Skin epidermis (tissue), 12 donors: ENCODE results near the gene RPL10.
"Not testable (repeated sequence)": the region's sequence is repeated elsewhere in the genome, so short reads cannot be mapped to it uniquely, and the experiment has no call there.

Experiments
- H3K27ac ChIP-seq, 21 experiments: fragments of 200-600 bp; sonication (generic) in 11 of 21; one replicate each; pipeline ENCODE4 v1.5.0; 2020; ENCODE audit warnings: mild to moderate bottlenecking in 3 of 21, inconsistent platforms in 2 of 21, moderate library complexity in 2 of 21
- H3K4me3 ChIP-seq, 7 experiments: fragments of 200-600 bp; sonication (generic) in 2 of 7; one replicate each; pipeline ENCODE4 v1.5.0; 2020; ENCODE audit warnings: inconsistent platforms in 2 of 7, mild to moderate bottlenecking in 2 of 7, moderate library complexity in 1 of 7

The RPL10 gene

GRCh38 chrX:154389812-154390747 lies 8.1 kb upstream of the RPL10 start:
- peak overlapping the region in 6 of 21 experiments; percentile 59 to 87 (median 80) for H3K27ac ChIP-seq
- peak overlapping the region in 1 of 7 experiments; percentile 9 for H3K4me3 ChIP-seq

- H3K27ac ChIP-seq = peak overlapping the region in 2 of 21 experiments; percentile 94 to 96
- H3K4me3 ChIP-seq = not testable (repeated sequence)
Observed at GRCh38 chrX:154396363-154396762, 1.8 kb upstream of the RPL10 start.

GRCh38 chrX:154396973-154397887 lies 947 bp upstream of the RPL10 start:
- Histone ChIP-seq H3K4me3 (peak overlapping the region; percentile 46 to 75 (median 58)), H3K27ac (peak overlapping the region; percentile 87 to 99 (median 97))

GRCh38 chrX:154398668-154399526 lies 720 bp downstream of the RPL10 start:
- Histone ChIP-seq H3K27ac (peak overlapping the region; percentile 67 to 99 (median 97)), H3K4me3 (peak overlapping the region; percentile 55 to 75 (median 61))

- Histone ChIP-seq H3K4me3 (peak overlapping the region; percentile 55 to 75 (median 61)), H3K27ac (peak overlapping the region in 18 of 21 experiments; percentile 87 to 99 (median 97))
Observed at GRCh38 chrX:154399527-154400368, 1.6 kb downstream of the RPL10 start.

- H3K27ac ChIP-seq = peak overlapping the region in 3 of 21 experiments; percentile 97 to 99 (median 98)
- H3K4me3 ChIP-seq = peak overlapping the region in 3 of 7 experiments; percentile 57 to 63 (median 58)
Observed at GRCh38 chrX:154400369-154400817, 2.2 kb downstream of the RPL10 start.

- H3K4me3 ChIP-seq = no peak overlapping the region
- no peak overlapping the region for H3K27ac ChIP-seq
Observed at GRCh38 chrX:154401045-154401799, 3.0 kb downstream of the RPL10 start.

- Histone ChIP-seq H3K27ac (peak overlapping the region in 5 of 21 experiments; percentile 6 to 76 (median 52)), H3K4me3 (no peak overlapping the region)
Observed at GRCh38 chrX:154401918-154402621, 3.9 kb downstream of the RPL10 start.

- H3K27ac ChIP-seq = peak overlapping the region in 5 of 21 experiments; percentile 6 to 76 (median 52)
Observed at GRCh38 chrX:154402622-154403127, 4.5 kb downstream of the RPL10 start.

GRCh38 chrX:154403192-154403591 lies 5.0 kb downstream of the RPL10 start:
- Histone ChIP-seq H3K4me3 (no peak overlapping the region), H3K27ac (peak overlapping the region in 1 of 21 experiments; percentile 26)

More at GRCh38 chrX:154402622-154403127, 4.5 kb downstream of the RPL10 start:
- H3K4me3 ChIP-seq = no peak overlapping the region

- Histone ChIP-seq H3K27ac (no peak overlapping the region), H3K4me3 (no peak overlapping the region)
Observed at GRCh38 chrX:154403858-154404257, 5.7 kb downstream of the RPL10 start.

- no peak overlapping the region for H3K27ac ChIP-seq
- no peak overlapping the region for H3K4me3 ChIP-seq
Observed at GRCh38 chrX:154404625-154405192, 6.5 kb downstream of the RPL10 start.

- Histone ChIP-seq H3K4me3 (peak overlapping the region in 6 of 7 experiments; percentile 9 to 30 (median 22)), H3K27ac (peak overlapping the region in 19 of 21 experiments; percentile 7 to 82 (median 62))
Observed at GRCh38 chrX:154408659-154409221, 10.6 kb downstream of the RPL10 start.

GRCh38 chrX:154409222-154409871 lies 11.2 kb downstream of the RPL10 start, which contains the start of gene DNASE1L1:
Gene DNASE1L1 (minus strand): TSS chrX:154409254. CDS start chrX:154405568, 3,686 bp downstream.
- H3K27ac ChIP-seq = peak within 1 kb of the TSS in 19 of 21 experiments; percentile 7 to 94 (median 65)

GRCh38 chrX:154411981-154412340 lies 13.8 kb downstream of the RPL10 start:
- H3K4me3 ChIP-seq = peak overlapping the region; percentile 43 to 92 (median 74)
- peak overlapping the region; percentile 78 to 94 (median 90) for H3K27ac ChIP-seq

More at GRCh38 chrX:154409222-154409871, 11.2 kb downstream of the RPL10 start, which contains the start of gene DNASE1L1:
- H3K4me3 ChIP-seq = peak within 1 kb of the TSS in 6 of 7 experiments; percentile 9 to 30 (median 22)
